Astrocyte (in vitro differentiated cells and primary cell): ENCODE data around the gene SLC38A11. TPM values are rescaled to one million over a fixed set of nuclear protein-coding genes. Genes with fewer than 3 reads are reported as not detected.
A peak's percentile ranks its signal among the peaks of the same experiment; 100 is the strongest.

Experiments used
- DNase-seq: peaks from one replicate; pipeline ENCODE4 v3.0.0-alpha.2; 2010; ENCODE audit warnings: low read depth
- FAIRE-seq: peaks from 2 replicates; lab custom pipeline; 2011; peaks lifted over from hg19 to GRCh38; lab: Jason Lieb, UNC
- H2AFZ ChIP-seq: 2 replicates; pipeline ENCODE4 v1.6.0; 2012; ENCODE audit warnings: low read depth, low read length, inconsistent platforms
- H3K27ac ChIP-seq: 2 replicates; pipeline ENCODE4 v1.5.1; 2011; ENCODE audit warnings: low read depth, low read length, inconsistent platforms
- H3K27me3 ChIP-seq: 2 replicates; pipeline ENCODE4 v1.6.0; 2011; ENCODE audit warnings: low read length, inconsistent platforms; ENCODE audit not compliant: insufficient read depth
- H3K36me3 ChIP-seq: 2 replicates; pipeline ENCODE4 v1.5.1; 2011; ENCODE audit warnings: low read length, inconsistent platforms; ENCODE audit not compliant: insufficient read depth
- H3K4me1 ChIP-seq: 2 replicates; pipeline ENCODE4 v1.5.1; 2011; ENCODE audit warnings: low read length, inconsistent platforms; ENCODE audit not compliant: insufficient read depth
- H3K4me2 ChIP-seq: 2 replicates; pipeline ENCODE4 v1.6.0; 2012; ENCODE audit warnings: low read length, inconsistent platforms
- H3K4me3 ChIP-seq: 2 replicates; pipeline ENCODE4 v1.5.1; 2011; ENCODE audit warnings: low read depth, mild to moderate bottlenecking, low read length, inconsistent platforms; ENCODE audit not compliant: insufficient read depth
- H3K79me2 ChIP-seq: 2 replicates; pipeline ENCODE4 v1.6.0; 2012; ENCODE audit warnings: mild to moderate bottlenecking, low read length, inconsistent platforms; ENCODE audit not compliant: insufficient read depth
- H3K9ac ChIP-seq: 2 replicates; pipeline ENCODE4 v1.6.0; 2012; ENCODE audit warnings: mild to moderate bottlenecking, low read length, inconsistent platforms
- H3K9me3 ChIP-seq: 2 replicates; pipeline ENCODE4 v1.5.1; 2012; ENCODE audit warnings: low read depth, mild to moderate bottlenecking, low read length, inconsistent platforms; ENCODE audit not compliant: insufficient read depth
- H4K20me1 ChIP-seq: 2 replicates; pipeline ENCODE4 v1.6.0; 2012; ENCODE audit warnings: low read length, inconsistent platforms; ENCODE audit not compliant: insufficient read depth
- H3K27ac Mint-ChIP-seq: one replicate; pipeline ENCODE4 v1.8.0; 2021; ENCODE audit warnings: mild to moderate bottlenecking, mixed read lengths; ENCODE audit not compliant: unreplicated experiment
- H3K27me3 Mint-ChIP-seq: one replicate; pipeline ENCODE4 v1.8.0; 2021; ENCODE audit warnings: low read depth, mixed read lengths; ENCODE audit not compliant: unreplicated experiment
- H3K36me3 Mint-ChIP-seq: one replicate; pipeline ENCODE4 v1.8.0; 2021; ENCODE audit warnings: low read depth, mixed read lengths; ENCODE audit not compliant: unreplicated experiment
- H3K4me1 Mint-ChIP-seq: one replicate; pipeline ENCODE4 v1.8.0; 2021; ENCODE audit warnings: low read depth, mixed read lengths; ENCODE audit not compliant: unreplicated experiment
- H3K4me3 Mint-ChIP-seq: one replicate; pipeline ENCODE4 v1.8.0; 2021; ENCODE audit warnings: mild to moderate bottlenecking, moderate library complexity, mixed read lengths; ENCODE audit not compliant: unreplicated experiment
- H3K9me3 Mint-ChIP-seq: one replicate; pipeline ENCODE4 v1.8.0; 2021; ENCODE audit warnings: mild to moderate bottlenecking, mixed read lengths; ENCODE audit not compliant: unreplicated experiment
- CTCF ChIP-seq: IDR thresholded peaks from 2 replicates; pipeline ENCODE4 v1.5.1; 2011; ENCODE audit warnings: low read depth, mild to moderate bottlenecking, inconsistent platforms, low read length, moderate library complexity; ENCODE audit not compliant: insufficient read depth
- EZH2 ChIP-seq: IDR thresholded peaks from 2 replicates; pipeline ENCODE4 v1.6.1; 2012; ENCODE audit warnings: mild to moderate bottlenecking, low read length, inconsistent platforms; ENCODE audit not compliant: insufficient read depth
- total RNA-seq: library from RNA; stranded (reverse); gene quantifications from 2 replicates; pipeline ENCODE4 v1.2.1, GENCODE V29; 2021

SLC38A11 gene
- total RNA-seq, 1 donor from 2014 or later = not detected

DNA sequence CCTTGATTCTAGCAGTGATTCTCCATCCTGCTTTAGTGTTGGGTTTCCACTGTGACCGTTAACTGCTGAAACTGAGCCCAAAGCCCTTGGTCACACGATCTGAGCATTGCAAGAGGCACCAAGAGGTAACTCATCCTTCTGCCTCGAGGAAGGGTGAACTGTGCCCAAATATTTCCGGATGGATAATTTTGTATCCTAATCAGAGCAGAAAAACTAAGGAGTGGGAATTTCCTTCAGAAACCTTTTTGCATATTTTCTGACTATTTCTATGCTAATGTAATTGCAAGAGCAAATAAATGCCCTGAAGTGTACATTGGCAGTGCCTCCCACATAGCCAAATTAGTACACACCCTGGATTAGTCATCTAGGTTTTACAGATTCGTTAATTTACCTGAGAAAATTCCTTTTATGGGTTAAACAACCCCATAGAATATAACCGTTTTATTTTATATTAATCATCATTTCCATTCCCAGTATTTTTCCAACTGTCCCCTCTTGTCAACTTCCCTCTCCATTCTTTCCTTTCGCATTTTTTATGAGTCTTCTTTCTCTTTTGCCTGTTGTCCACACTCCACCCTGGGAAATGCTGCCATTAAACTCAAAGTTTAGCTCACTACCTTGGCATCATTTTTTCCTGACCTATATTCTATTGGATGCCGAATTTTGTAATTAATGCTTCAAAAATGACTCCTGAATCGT lies 82.0 kb downstream of the SLC38A11 start:
- no peak overlapping the region for H3K27ac ChIP-seq
- no peak overlapping the region for H3K4me2 ChIP-seq
- Mint-ChIP-seq H3K4me3 (no peak overlapping the region), H3K27me3 (no peaks in the 10 kb centered on the region), H3K27ac (no peak overlapping the region), H3K4me1 (no peaks in the 10 kb centered on the region), H3K36me3 (no peaks in the 10 kb centered on the region), H3K9me3 (no peaks in the 10 kb centered on the region)
- H3K79me2 ChIP-seq = no peaks in the 10 kb centered on the region
- H3K36me3 ChIP-seq = no peaks in the 10 kb centered on the region
- H3K4me1 ChIP-seq = no peaks in the 10 kb centered on the region
- H3K9me3 ChIP-seq = no peaks in the 10 kb centered on the region
- H4K20me1 ChIP-seq = no peaks in the 10 kb centered on the region
- H3K9ac ChIP-seq = no peak overlapping the region
- TF ChIP-seq CTCF (no peak), EZH2 (no peak)
- DNase-seq (no peak), FAIRE-seq (peak; percentile 17)
- H2AFZ ChIP-seq = no peak overlapping the region
- H3K4me3 ChIP-seq = no peak overlapping the region
- no peaks in the 10 kb centered on the region for H3K27me3 ChIP-seq

GRCh38 chr2:164871404-164871803 lies 83.9 kb downstream of the SLC38A11 start:
- Histone ChIP-seq H3K9me3 (no peaks in the 10 kb centered on the region), H4K20me1 (no peaks in the 10 kb centered on the region), H3K4me2 (no peak overlapping the region), H3K27me3 (no peaks in the 10 kb centered on the region), H3K4me1 (no peaks in the 10 kb centered on the region), H3K36me3 (no peaks in the 10 kb centered on the region), H3K9ac (no peak overlapping the region), H2AFZ (no peak overlapping the region), H3K27ac (no peak overlapping the region), H3K4me3 (no peak overlapping the region), H3K79me2 (no peaks in the 10 kb centered on the region)
- H3K36me3 Mint-ChIP-seq = no peaks in the 10 kb centered on the region
- no peak for FAIRE-seq
- no peaks in the 10 kb centered on the region for H3K27me3 Mint-ChIP-seq
- no peaks in the 10 kb centered on the region for H3K4me1 Mint-ChIP-seq
- H3K27ac Mint-ChIP-seq = no peak overlapping the region
- no peak for DNase-seq
- H3K9me3 Mint-ChIP-seq = peaks cover 1% of the 10 kb centered on the region
- H3K4me3 Mint-ChIP-seq = no peak overlapping the region
- TF ChIP-seq CTCF (no peak), EZH2 (no peak)

DNA sequence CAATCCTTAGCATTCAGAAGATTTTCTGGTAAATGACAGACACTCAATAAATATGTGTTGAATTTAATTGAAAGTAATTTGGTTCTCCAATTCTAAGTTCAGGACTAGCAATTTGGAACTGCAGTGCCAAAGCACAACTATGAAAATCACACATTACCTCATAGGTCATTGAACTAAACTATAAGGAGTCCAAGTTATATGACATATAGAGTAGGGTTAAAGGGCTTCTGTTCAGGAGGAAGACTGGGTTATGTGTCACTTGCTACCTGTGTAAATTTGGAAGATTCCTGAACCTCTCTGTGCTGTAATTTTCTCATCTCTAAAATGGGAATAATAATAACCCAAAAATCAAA lies 85.9 kb downstream of the SLC38A11 start:
- Mint-ChIP-seq H3K36me3 (no peaks in the 10 kb centered on the region), H3K4me3 (no peak overlapping the region), H3K4me1 (no peaks in the 10 kb centered on the region), H3K27ac (no peak overlapping the region), H3K27me3 (no peaks in the 10 kb centered on the region), H3K9me3 (peaks cover 1% of the 10 kb centered on the region)
- FAIRE-seq = no peak
- no peaks in the 10 kb centered on the region for H3K36me3 ChIP-seq
- H4K20me1 ChIP-seq = no peaks in the 10 kb centered on the region
- H3K4me1 ChIP-seq = no peaks in the 10 kb centered on the region
- no peak for DNase-seq
- no peaks in the 10 kb centered on the region for H3K27me3 ChIP-seq
- TF ChIP-seq CTCF (no peak), EZH2 (no peak)
- no peak overlapping the region for H2AFZ ChIP-seq
- no peak overlapping the region for H3K4me3 ChIP-seq
- H3K79me2 ChIP-seq = no peaks in the 10 kb centered on the region
- H3K27ac ChIP-seq = no peak overlapping the region
- no peak overlapping the region for H3K9ac ChIP-seq
- no peak overlapping the region for H3K4me2 ChIP-seq
- H3K9me3 ChIP-seq = no peaks in the 10 kb centered on the region
